HCT116 (cell line): Measurements from ENCODE around the gene SMIM24. TPM values are rescaled to one million over a fixed set of nuclear protein-coding genes. Genes with fewer than 3 reads are reported as not detected.

Experiments used
- ATAC-seq: fragments of 200-7000 bp; cut with Tn5 transposase; 2 replicates; pipeline ENCODE4 v1.9.1; 2020; ENCODE audit warnings: mild to moderate bottlenecking, moderate library complexity
- BruUV-seq: library from RNA; stranded (reverse); fragments of 400-500 nt; replicated peaks from 2 replicates; lab custom pipeline; 2021; lab: Mats Ljungman, UMichigan
- CTCF ChIA-PET: fragments of 300-600 bp; sonication (Branson Sonifier 250); formaldehyde crosslinking; loops from one replicate; lab custom pipeline; 2021; ENCODE audit warnings: antibody characterized with exemption; lab: Charles Lee
- POLR2A ChIA-PET: fragments of 300-600, 350-600 bp; sonication (Branson Sonifier 250); formaldehyde crosslinking; loops from one replicate; lab custom pipeline; 2021; ENCODE audit warnings: antibody characterized with exemption; lab: Charles Lee
- RAD21 ChIA-PET, 2 experiments: fragments of 300-600 bp; sonication (Branson Sonifier 250); formaldehyde crosslinking; loops; one replicate each; lab custom pipeline; 2023; ENCODE audit warnings: low total read pairs in 2 of 2; ENCODE audit not compliant: uncharacterized antibody in 2 of 2, unreplicated experiment in 2 of 2, low non-redundant PET in 1 of 2; lab: Charles Lee
- DNase-seq: peaks from one replicate; pipeline ENCODE4 v3.0.0-alpha.2; 2010; ENCODE audit warnings: low read depth, low spot score
- H2AFZ ChIP-seq: fragments of 200-600 bp; shearing (Covaris generic), sonication (generic); 2 replicates; pipeline ENCODE4 v1.6.1; 2017; ENCODE audit warnings: low read depth, mixed run types, mixed read lengths, antibody characterized with exemption, low read length; ENCODE audit not compliant: poor library complexity, severe bottlenecking
- H3K27ac ChIP-seq: 2 replicates; pipeline ENCODE4 v1.5.1; 2012; ENCODE audit warnings: low read depth, low read length
- H3K27me3 ChIP-seq: fragments of 200-600 bp; sonication (generic); 2 replicates; pipeline ENCODE4 v1.6.1; 2016; ENCODE audit warnings: mixed run types, low read length, mixed read lengths; ENCODE audit not compliant: insufficient read depth
- H3K36me3 ChIP-seq, 2 experiments: fragments of 200-500 bp in 1 of 2; fragments of 200-600 bp in 1 of 2; sonication (Bioruptor generic) in 1 of 2; sonication (generic) in 1 of 2; 2 replicates each; pipeline versions ENCODE4 v1.5.1 to v1.6.1; 2014 to 2016; ENCODE audit warnings: low read length in 2 of 2, inconsistent platforms in 1 of 2, mixed read lengths in 1 of 2, mixed run types in 1 of 2; ENCODE audit not compliant: insufficient read depth in 2 of 2, control insufficient read depth in 1 of 2
- H3K4me1 ChIP-seq, 2 experiments: fragments of 200-600 bp in 1 of 2; sonication (generic) in 1 of 2; 2 replicates each; pipeline versions ENCODE4 v1.5.1 to v1.6.1; 2012 to 2017; ENCODE audit warnings: low read length in 2 of 2, inconsistent platforms in 1 of 2, mild to moderate bottlenecking in 1 of 2, mixed read lengths in 1 of 2, mixed run types in 1 of 2, moderate library complexity in 1 of 2; ENCODE audit not compliant: insufficient read depth in 2 of 2, control insufficient read depth in 1 of 2
- H3K4me2 ChIP-seq: fragments of 200-600 bp; sonication (generic); 2 replicates; pipeline ENCODE4 v1.6.1; 2017; ENCODE audit warnings: mixed run types, low read length, mixed read lengths
- H3K4me3 ChIP-seq, 2 experiments: fragments of 200-600 bp in 1 of 2; sonication (generic) in 1 of 2; replicated peaks in 1 of 2; 2 replicates each; pipeline ENCODE4 v1.5.1; 2011 to 2016; ENCODE audit warnings: low read length in 2 of 2, control low read depth in 1 of 2, low read depth in 1 of 2, mild to moderate bottlenecking in 1 of 2, mixed read lengths in 1 of 2, mixed run types in 1 of 2
- H3K79me2 ChIP-seq: fragments of 200-600 bp; sonication (generic); 2 replicates; pipeline ENCODE4 v1.6.1; 2017; ENCODE audit warnings: mild to moderate bottlenecking, mixed run types, low read length, moderate library complexity, mixed read lengths; ENCODE audit not compliant: insufficient read depth
- H3K9ac ChIP-seq: fragments of 200-600 bp; sonication (generic); 2 replicates; pipeline ENCODE4 v1.6.1; 2016; ENCODE audit warnings: low read length, mixed read lengths
- H3K9me2 ChIP-seq: fragments of 200-600 bp; sonication (generic), shearing (Covaris generic); 2 replicates; pipeline ENCODE4 v1.6.1; 2017; ENCODE audit warnings: mixed run types, mild to moderate bottlenecking, moderate library complexity; ENCODE audit not compliant: insufficient read depth
- H3K9me3 ChIP-seq, 2 experiments: fragments of 200-500 bp in 1 of 2; fragments of 200-600 bp in 1 of 2; sonication (Bioruptor generic) in 1 of 2; sonication (generic) in 1 of 2; 2 replicates each; pipeline ENCODE4 v1.6.1; 2014 to 2017; ENCODE audit warnings: low read length in 2 of 2, mixed read lengths in 2 of 2, inconsistent platforms in 1 of 2, low read depth in 1 of 2, mild to moderate bottlenecking in 1 of 2, mixed run types in 1 of 2, moderate library complexity in 1 of 2; ENCODE audit not compliant: control insufficient read depth in 1 of 2, insufficient read depth in 1 of 2
- H4K20me1 ChIP-seq: fragments of 200-600 bp; sonication (generic), shearing (Covaris generic); 2 replicates; pipeline ENCODE4 v1.6.1; 2017; ENCODE audit warnings: mixed run types, mild to moderate bottlenecking, moderate library complexity; ENCODE audit not compliant: insufficient read depth
- CEBPB ChIP-seq: IDR thresholded peaks from 2 replicates; pipeline ENCODE4 v1.6.1; 2012; ENCODE audit warnings: low read depth
- EGR1 ChIP-seq: IDR thresholded peaks from 2 replicates; pipeline ENCODE4 v1.6.1; 2012; ENCODE audit warnings: low read depth
- EZH2 ChIP-seq: fragments of 200-600 bp; sonication (generic); IDR thresholded peaks from 2 replicates; pipeline ENCODE4 v1.6.1; 2017; ENCODE audit warnings: antibody characterized with exemption, mixed run types
- EZH2phosphoT487 ChIP-seq: fragments of 200-600 bp; IDR thresholded peaks from 2 replicates; pipeline ENCODE4 v1.6.1; 2018; ENCODE audit warnings: antibody characterized with exemption, borderline replicate concordance
- FOSL1 ChIP-seq: IDR thresholded peaks from 2 replicates; pipeline ENCODE4 v1.6.1; 2012; ENCODE audit warnings: low read depth
- RAD21 ChIP-seq: IDR thresholded peaks from 2 replicates; pipeline ENCODE4 v1.6.1; 2012; ENCODE audit warnings: low read depth, mild to moderate bottlenecking
- SIN3A ChIP-seq: IDR thresholded peaks from 2 replicates; pipeline ENCODE4 v1.6.1; 2012; ENCODE audit warnings: low read depth
- SP1 ChIP-seq: IDR thresholded peaks from 2 replicates; pipeline ENCODE4 v1.6.1; 2012; ENCODE audit warnings: low read depth
- YY1 ChIP-seq: IDR thresholded peaks from 2 replicates; pipeline ENCODE4 v1.6.1; 2011; ENCODE audit warnings: low read length, low read depth, moderate library complexity, mild to moderate bottlenecking; ENCODE audit not compliant: insufficient replicate concordance; ENCODE audit errors: extremely low read depth
- ZBTB33 ChIP-seq: IDR thresholded peaks from 2 replicates; pipeline ENCODE4 v1.6.1; 2011; ENCODE audit warnings: mild to moderate bottlenecking, low read length, moderate library complexity; ENCODE audit not compliant: insufficient replicate concordance; ENCODE audit errors: extremely low read depth
- ZFX ChIP-seq: fragments of 450-650 bp; IDR thresholded peaks from 2 replicates; pipeline ENCODE4 v1.6.1; 2017
- ZNF274 ChIP-seq: fragments of 200-500 bp; sonication (Bioruptor generic); IDR thresholded peaks from 2 replicates; pipeline ENCODE4 v1.6.1; 2014; ENCODE audit warnings: mild to moderate bottlenecking, low read depth, low read length, inconsistent platforms
- intact Hi-C: fragments of 100-400 bp; cut with micrococcal nuclease; formaldehyde crosslinking; loops from 2 replicates; pipeline ENCODE4 v1.10.0; 2022
- total RNA-seq: library from RNA; stranded (reverse); gene quantifications from one replicate; pipeline ENCODE4 v1.2.1, GENCODE V29; 2021; ENCODE audit not compliant: unreplicated experiment

The SMIM24 gene
- total RNA-seq, 1 experiment from 2014 or later, result not detected

- RAD21 ChIA-PET, result no interaction called here
- ATAC-seq (peak; percentile 98), DNase-seq (no peak)
- Histone ChIP-seq H3K27ac (no peak overlapping the region), H3K79me2 (peaks cover 24% of the 10 kb centered on the region), H3K4me3 (no peak overlapping the region), H3K4me2 (no peak overlapping the region), H3K4me1 (peaks cover 2% of the 10 kb centered on the region in 2 experiments; a peak in 2 of 4 replicates), H2AFZ (no peak overlapping the region), H3K36me3 (peaks cover 2 to 22% of the 10 kb centered on the region in 2 experiments; a peak in 3 of 4 replicates), H4K20me1 (no peaks in the 10 kb centered on the region), H3K27me3 (no peaks in the 10 kb centered on the region), H3K9ac (no peak overlapping the region), H3K9me3 (no peaks in the 10 kb centered on the region), H3K9me2 (no peaks in the 10 kb centered on the region)
- intact Hi-C loops, result no loop called here
- CTCF ChIA-PET, result interaction anchor here (1.3 kb wide), 1 partner anchor 9 kb away, joined by 6 read pairs; no protein-coding TSS in a partner anchor
- TF ChIP-seq ZNF274, result no peak
- TF ChIP-seq CEBPB, result no peak
- peak; percentile 49; the same call in 1 of the 2 replicates for TF ChIP-seq SP1
- no TSS peak for BruUV-seq
- POLR2A ChIA-PET, result interaction anchor here (1.2 kb wide), 1 partner anchor 9 kb away, joined by 3 read pairs; no protein-coding TSS in a partner anchor
These were observed 13.7 kb upstream of the SMIM24 start for GRCh38 chr19:3494051-3494450.

- CTCF ChIA-PET, result no interaction called here
- H3K9ac ChIP-seq, result no peak overlapping the region
- no peaks in the 10 kb centered on the region for H4K20me1 ChIP-seq
- TF ChIP-seq EGR1, result no peak
- no peak for TF ChIP-seq RAD21
- no peak for TF ChIP-seq ZFX
- TF ChIP-seq FOSL1, result no peak
- TF ChIP-seq CEBPB, result no peak
- no peak for TF ChIP-seq EZH2
- no peak for TF ChIP-seq SIN3A
- no peak for TF ChIP-seq ZBTB33
- TF ChIP-seq EZH2phosphoT487, result no peak
- no peak for TF ChIP-seq YY1
- intact Hi-C loops, result no loop called here
- H3K4me2 ChIP-seq, result no peak overlapping the region
- no peak overlapping the region for H2AFZ ChIP-seq
- DNase-seq (no peak), ATAC-seq (0 out of 2 replicates have a peak, but pooled peaks have one; percentile 10)
- peaks cover 20% of the 10 kb centered on the region for H3K79me2 ChIP-seq
- no peak overlapping the region for H3K27ac ChIP-seq
- BruUV-seq, result no TSS peak
- no peaks in the 10 kb centered on the region for H3K9me2 ChIP-seq
- POLR2A ChIA-PET, result interaction anchor here (1.2 kb wide), 1 partner anchor 9 kb away, joined by 3 read pairs; no protein-coding TSS in a partner anchor
- H3K4me3 ChIP-seq, result no peak overlapping the region
- RAD21 ChIA-PET, result no interaction called here
- H3K36me3 ChIP-seq, result peaks cover 2 to 22% of the 10 kb centered on the region in 2 experiments; a peak in 3 of 4 replicates
- no peaks in the 10 kb centered on the region for H3K27me3 ChIP-seq
- no peaks in the 10 kb centered on the region for H3K4me1 ChIP-seq
- H3K9me3 ChIP-seq, result no peaks in the 10 kb centered on the region
These were observed 13.3 kb upstream of the SMIM24 start for GRCh38 chr19:3493651-3494050.
